Fibroblast of upper back skin (primary cell): ENCODE results near the gene ECE1.

Experiments used
- DNase-seq: peaks from one replicate; pipeline ENCODE4 v3.0.0-alpha.2; 2013

The ECE1 gene

GRCh38 chr1:21325231-21325718, 35.0 kb upstream of the ECE1 start:
- no peak for DNase-seq

DNA sequence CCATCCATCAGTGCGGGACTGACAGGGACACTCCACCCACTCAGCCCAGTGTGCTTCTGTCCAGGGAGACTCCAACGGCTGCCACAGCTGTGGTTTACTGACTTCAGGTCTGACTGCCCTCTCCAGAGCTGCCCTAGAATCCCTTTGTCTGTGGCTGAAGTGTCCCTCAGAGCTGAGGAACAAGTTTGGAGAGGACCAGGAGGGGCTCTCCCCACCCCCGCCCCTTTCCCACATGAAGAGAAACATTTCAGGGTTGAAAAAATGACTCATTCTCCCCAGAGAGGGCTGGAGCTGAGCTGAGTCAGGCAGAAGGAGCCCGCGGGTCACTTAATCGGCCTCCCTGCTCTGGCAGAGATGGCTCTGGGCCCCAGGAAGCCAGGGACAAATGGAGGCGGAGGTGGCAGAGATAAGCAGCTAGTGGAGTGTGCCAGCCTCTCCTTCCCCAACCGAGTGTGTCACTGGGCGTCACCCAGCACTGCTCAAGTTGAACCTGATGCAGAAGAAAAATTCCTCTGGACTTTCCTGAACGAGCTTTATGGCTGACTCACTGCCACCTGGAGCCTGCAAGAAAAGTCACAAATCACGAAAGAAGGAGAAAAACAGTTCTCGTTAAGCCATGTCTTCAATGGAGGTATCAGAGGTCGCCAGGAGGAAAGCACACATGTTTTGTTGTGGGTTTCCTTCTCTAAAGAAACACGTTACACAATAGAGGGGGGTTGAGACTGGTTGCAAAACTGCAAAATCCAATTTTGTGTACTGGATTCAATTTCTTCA, 34.3 kb upstream of the ECE1 start:
- peak; percentile 94 for DNase-seq

GRCh38 chr1:21323091-21323490, 32.8 kb upstream of the ECE1 start:
- DNase-seq = no peak

DNA sequence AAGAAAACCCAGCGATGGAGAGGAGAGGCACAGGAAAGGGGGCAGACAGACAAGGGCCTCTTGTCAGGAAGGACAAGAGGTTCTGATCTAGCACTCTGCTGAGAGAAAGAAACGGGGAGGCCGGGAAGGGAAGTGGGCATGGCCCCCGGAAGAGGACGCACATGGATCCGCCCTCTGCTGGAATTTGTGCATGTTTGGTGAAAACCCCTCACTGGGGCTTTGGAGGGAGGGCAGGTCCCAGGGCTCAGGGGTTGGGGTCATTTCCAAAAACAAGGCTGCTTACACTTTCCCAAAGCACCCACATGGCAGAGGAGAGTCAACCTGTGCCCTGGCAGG, 32.4 kb upstream of the ECE1 start:
- DNase-seq = no peak

GRCh38 chr1:21321963-21322680, 31.9 kb upstream of the ECE1 start:
- no peak for DNase-seq

DNA sequence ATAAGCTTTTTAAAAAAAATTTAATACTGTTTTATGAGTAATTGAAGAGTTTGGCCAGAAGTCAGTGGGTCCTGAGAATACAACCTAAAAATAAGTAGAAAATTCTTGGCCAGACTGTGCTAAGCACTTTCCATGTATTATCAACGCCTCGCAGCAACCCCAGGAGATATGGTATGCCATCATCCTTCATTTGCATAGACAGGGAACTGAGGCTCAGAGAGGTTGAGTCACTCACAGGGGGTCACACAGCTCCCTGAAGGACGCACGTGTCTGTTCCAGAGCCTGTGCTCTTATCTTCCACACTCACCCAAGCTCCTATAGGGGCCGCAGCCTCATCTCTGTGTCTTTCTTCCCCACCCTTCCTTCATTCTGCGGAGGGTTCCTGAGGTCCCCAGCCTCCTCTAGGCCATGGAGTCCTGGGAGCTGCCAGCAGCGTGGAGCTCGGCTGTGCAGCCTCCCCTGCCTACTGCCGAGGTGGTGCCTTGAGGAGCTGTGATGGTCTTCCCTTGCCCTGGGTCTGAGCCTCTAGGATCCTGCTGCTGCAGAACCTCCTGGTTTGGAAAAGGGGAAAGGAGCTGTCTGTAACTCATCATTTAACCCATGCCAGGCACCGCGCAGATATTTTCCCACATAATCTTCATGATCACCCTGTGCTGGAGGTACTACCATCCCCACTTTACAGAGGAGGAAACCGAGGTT, 30.3 kb upstream of the ECE1 start:
- no peak for DNase-seq

GRCh38 chr1:21319447-21320407, 29.5 kb upstream of the ECE1 start:
- no peak for DNase-seq

- DNase-seq = peak; percentile 82
These were observed 28.5 kb upstream of the ECE1 start for GRCh38 chr1:21318714-21319159.

DNA sequence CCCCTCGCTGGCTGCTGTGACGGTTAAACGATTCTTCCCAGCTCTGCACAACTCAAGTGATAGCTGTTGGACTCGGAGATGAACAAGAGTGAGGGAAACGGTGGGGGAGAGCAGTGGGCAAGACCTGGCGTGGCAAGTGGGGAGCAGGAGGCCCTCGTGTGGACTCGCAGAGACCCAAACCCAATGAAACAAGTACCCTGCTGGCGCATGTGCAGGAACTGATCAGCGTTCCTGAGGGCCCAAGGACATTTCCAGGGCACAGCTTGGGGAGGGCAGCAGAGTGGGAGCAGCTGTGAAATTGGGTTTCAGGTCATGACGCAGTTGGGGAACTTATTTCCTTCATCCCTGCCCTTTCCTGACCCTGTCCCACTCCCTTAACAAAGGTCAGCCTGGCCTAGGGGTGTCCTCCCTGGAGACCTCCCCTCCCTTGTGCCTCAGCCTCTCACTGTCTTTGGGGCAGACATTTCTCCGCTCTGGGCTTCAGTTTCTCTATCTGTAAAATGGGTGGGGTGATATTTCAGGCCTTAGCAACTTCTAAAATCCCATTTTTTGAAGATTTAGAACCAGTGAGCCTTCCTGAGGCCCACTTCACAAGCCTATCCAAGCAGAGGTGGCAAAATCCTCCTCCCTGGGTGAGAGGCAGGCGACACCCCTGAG, 27.9 kb upstream of the ECE1 start:
- no peak for DNase-seq

GRCh38 chr1:21317690-21318043, 27.4 kb upstream of the ECE1 start:
- DNase-seq = no peak

- no peak for DNase-seq
These were observed 26.9 kb upstream of the ECE1 start for GRCh38 chr1:21317035-21317689.

- no peak for DNase-seq
These were observed 24.6 kb upstream of the ECE1 start for GRCh38 chr1:21314743-21315396.

DNA sequence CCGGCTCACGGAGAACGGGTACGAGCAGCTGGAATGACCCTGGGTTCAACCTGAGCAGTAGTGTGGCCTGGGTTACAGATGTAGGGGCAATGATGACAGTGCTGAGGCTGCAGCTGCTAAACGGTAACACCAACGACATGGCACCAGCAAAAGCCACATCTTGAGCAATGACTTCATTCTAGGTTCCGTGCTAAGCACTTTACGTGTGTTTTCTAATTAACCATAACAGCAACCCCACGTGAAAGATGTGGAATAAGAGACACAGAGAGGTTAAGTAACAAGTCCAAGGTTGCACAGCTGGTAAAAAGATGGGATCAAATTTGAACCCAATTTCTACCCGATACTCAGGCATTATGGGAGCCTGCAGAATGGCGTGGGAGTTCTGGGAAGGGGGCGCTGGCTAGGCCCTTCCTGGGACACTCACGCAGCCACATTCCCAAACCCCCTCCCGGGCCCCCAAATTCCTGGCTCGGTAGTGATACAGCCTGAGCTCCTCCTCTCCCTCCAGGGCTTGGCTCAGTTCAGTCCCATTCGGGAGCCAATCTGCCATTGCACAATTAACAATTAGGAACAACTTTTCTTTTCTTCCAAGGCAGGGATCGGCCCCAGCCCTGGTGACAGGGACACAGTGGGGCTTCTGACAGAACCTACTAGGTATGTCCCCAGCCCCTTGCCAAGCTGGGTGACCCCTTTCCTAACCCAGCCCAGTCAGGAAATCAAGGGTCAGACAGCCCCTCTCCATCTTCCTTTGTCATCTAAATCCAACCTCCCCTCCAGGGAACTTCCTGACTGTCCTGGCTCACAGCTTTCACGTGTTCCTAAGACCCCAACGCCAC, 23.8 kb upstream of the ECE1 start:
- no peak for DNase-seq

DNA sequence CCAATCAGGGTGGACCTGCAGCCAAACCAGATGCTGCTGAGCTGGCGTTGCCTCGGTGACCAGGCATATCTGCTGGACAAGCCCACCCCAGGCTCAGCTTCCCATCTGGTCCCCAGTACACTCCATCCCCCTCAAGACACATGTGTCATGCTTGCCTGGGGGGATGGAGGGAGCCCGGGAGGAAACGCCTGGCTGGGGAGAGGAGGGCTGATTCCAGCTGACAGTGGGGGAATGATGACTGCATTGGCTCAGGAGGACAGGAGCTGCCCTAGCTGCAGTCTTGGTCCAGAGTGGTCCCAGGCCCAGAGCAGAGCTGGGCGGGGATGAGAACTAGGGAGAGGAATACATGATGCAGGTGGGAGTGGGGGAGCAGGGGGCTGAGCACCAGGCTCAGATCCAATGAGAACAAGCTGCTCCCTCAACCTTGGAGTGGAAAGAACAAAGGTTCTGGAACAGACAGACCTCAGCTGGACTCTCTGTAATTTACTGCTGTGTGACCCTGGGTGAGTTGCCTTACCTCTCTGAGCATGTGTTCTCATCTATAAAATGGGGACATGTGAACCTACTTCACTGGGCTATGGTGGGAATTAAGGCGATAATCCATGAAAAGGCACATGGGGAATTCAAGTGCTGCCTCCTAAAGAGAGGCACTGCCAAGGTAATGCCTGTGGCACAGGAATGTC, 23.1 kb upstream of the ECE1 start:
- DNase-seq = peak; percentile 83

- DNase-seq = no peak
These were observed 22.2 kb upstream of the ECE1 start for GRCh38 chr1:21312407-21312992.

- DNase-seq = no peak
These were observed 20.8 kb upstream of the ECE1 start for GRCh38 chr1:21311016-21311415.

DNA sequence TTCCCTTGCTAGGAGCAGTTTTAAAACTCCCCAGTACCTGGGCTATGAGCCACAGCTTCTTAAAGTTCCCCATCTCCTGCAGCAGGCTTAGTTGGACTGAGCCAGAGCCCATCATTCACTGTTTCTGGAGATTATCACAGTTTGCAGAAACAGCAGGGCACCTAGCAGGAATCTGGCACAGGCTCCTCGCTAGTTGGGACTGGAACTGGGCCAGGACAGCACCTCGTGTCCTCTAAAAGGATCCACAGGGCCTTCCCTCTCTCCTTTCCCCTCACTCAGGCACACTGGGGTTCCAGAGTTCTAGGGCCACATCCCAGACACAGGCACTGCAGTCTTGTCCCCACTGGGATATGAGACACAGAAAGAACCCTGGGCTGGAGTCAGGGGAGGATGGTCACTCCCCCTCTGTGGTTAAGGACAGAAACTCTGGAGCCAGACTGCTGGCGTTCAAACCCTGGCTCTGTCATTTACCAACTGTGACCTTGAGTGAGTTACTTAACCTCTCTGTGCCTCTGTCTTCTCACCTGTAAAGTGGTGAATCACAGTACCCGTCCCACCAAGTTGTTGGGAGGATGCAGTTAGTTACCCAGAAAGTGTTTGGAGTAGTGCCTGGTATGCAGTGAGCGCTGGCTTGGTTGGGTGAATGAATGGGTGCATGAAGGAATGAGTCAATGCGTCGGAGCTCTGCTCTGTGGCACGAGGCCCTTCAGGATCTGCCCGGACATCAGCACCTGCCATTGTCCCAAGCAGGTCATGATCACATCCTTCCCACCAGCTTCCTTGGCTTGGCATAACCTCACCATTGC, 18.8 kb upstream of the ECE1 start:
- peak; percentile 48 for DNase-seq

DNA sequence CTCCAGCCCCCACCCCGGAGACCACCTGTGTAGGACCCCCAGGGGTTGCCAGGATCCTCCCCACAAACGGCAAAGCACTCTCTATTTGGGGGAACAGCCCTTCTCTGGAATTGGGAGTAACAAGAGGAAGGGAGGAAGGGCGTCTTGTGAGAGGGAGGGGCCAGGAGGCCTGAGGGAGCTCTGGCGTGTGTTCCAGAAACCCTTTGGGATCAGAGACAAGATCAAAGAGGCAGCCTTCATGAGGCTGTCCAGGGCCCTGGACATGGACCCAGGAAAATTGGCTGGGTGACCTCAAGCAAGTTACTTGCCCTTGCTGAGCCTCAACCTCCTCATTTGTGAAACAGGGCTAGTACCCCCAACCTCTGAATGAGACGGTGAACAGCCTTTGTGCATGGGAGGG, 18.1 kb upstream of the ECE1 start:
- no peak for DNase-seq
